ENCODE data around the gene KNCN. TPM values are rescaled to one million over a fixed set of nuclear protein-coding genes. Genes with fewer than 3 reads are reported as not detected.

Gene KNCN
- total RNA-seq, 1 donor from 2014 or later: not detected

GRCh38 chr1:46503421-46503820 lies 48.0 kb downstream of the KNCN start:
- Mint-ChIP-seq H3K36me3 (ENCODE audit: insufficient read depth) (no peaks in the 10 kb centered on the region), H3K27ac (no peak overlapping the region), H3K9me3 (ENCODE audit: low read depth) (no peaks in the 10 kb centered on the region), H3K4me3 (ENCODE audit: low read depth) (no peak overlapping the region), H3K27me3 (peaks cover 51% of the 10 kb centered on the region), H3K4me1 (ENCODE audit: low read depth) (no peaks in the 10 kb centered on the region)
- DNase-seq (ENCODE audit: low spot score, unreplicated experiment): no peak
- no peak for TF ChIP-seq CTCF (IDR thresholded peaks at IDR 0.05; ENCODE audit: unreplicated experiment)

GRCh38 chr1:46501528-46501927 lies 49.9 kb downstream of the KNCN start:
- peaks cover 59% of the 10 kb centered on the region for H3K27me3 Mint-ChIP-seq
- no peaks in the 10 kb centered on the region for H3K4me1 Mint-ChIP-seq (ENCODE audit: low read depth)
- H3K27ac Mint-ChIP-seq: no peak overlapping the region
- DNase-seq (ENCODE audit: low spot score, unreplicated experiment): no peak
- no peaks in the 10 kb centered on the region for H3K36me3 Mint-ChIP-seq (ENCODE audit: insufficient read depth)
- no peak for TF ChIP-seq CTCF (IDR thresholded peaks at IDR 0.05; ENCODE audit: unreplicated experiment)
- H3K4me3 Mint-ChIP-seq (ENCODE audit: low read depth): no peak overlapping the region
- no peaks in the 10 kb centered on the region for H3K9me3 Mint-ChIP-seq (ENCODE audit: low read depth)

- TF ChIP-seq CTCF (IDR thresholded peaks at IDR 0.05; ENCODE audit: unreplicated experiment): no peak
- Mint-ChIP-seq H3K27me3 (peaks cover 83% of the 10 kb centered on the region), H3K27ac (no peak overlapping the region), H3K36me3 (ENCODE audit: insufficient read depth) (no peaks in the 10 kb centered on the region), H3K9me3 (ENCODE audit: low read depth) (no peaks in the 10 kb centered on the region), H3K4me1 (ENCODE audit: low read depth) (no peaks in the 10 kb centered on the region), H3K4me3 (ENCODE audit: low read depth) (no peak overlapping the region)
- DNase-seq (ENCODE audit: low spot score, unreplicated experiment): no peak
These were observed 53.8 kb downstream of the KNCN start for GRCh38 chr1:46497665-46498064.

- Mint-ChIP-seq H3K9me3 (ENCODE audit: low read depth) (no peaks in the 10 kb centered on the region), H3K4me1 (ENCODE audit: low read depth) (no peaks in the 10 kb centered on the region), H3K4me3 (ENCODE audit: low read depth) (no peak overlapping the region), H3K36me3 (ENCODE audit: insufficient read depth) (no peaks in the 10 kb centered on the region), H3K27me3 (peaks cover 83% of the 10 kb centered on the region), H3K27ac (no peak overlapping the region)
- DNase-seq (ENCODE audit: low spot score, unreplicated experiment): no peak
- TF ChIP-seq CTCF (IDR thresholded peaks at IDR 0.05; ENCODE audit: unreplicated experiment): no peak
These were observed 54.4 kb downstream of the KNCN start for GRCh38 chr1:46497020-46497419.

GRCh38 chr1:46496505-46496904 lies 54.9 kb downstream of the KNCN start:
- Mint-ChIP-seq H3K4me3 (ENCODE audit: low read depth) (no peak overlapping the region), H3K4me1 (ENCODE audit: low read depth) (no peaks in the 10 kb centered on the region), H3K9me3 (ENCODE audit: low read depth) (no peaks in the 10 kb centered on the region), H3K27me3 (peaks cover 85% of the 10 kb centered on the region), H3K36me3 (ENCODE audit: insufficient read depth) (no peaks in the 10 kb centered on the region), H3K27ac (no peak overlapping the region)
- no peak for DNase-seq (ENCODE audit: low spot score, unreplicated experiment)
- TF ChIP-seq CTCF (IDR thresholded peaks at IDR 0.05; ENCODE audit: unreplicated experiment): no peak

All from progenitor cell of endocrine pancreas (in vitro differentiated cells).